Ishikawa (cell line): Measurements from ENCODE around the gene FKBP7.
A peak's percentile ranks its signal among the peaks of the same experiment; 100 is the strongest.

ENCODE experiments used
- CEBPB ChIP-seq: IDR thresholded peaks from 2 replicates; pipeline ENCODE4 v1.6.1; 2012
- CREB1 ChIP-seq: IDR thresholded peaks from 2 replicates; pipeline ENCODE4 v1.6.1; 2012; ENCODE audit warnings: low read depth
- EGR1 ChIP-seq: IDR thresholded peaks from 2 replicates; pipeline ENCODE4 v1.6.1; 2012
- EP300 ChIP-seq: IDR thresholded peaks from 2 replicates; pipeline ENCODE4 v1.6.1; 2012; ENCODE audit warnings: borderline replicate concordance
- FOXM1 ChIP-seq: IDR thresholded peaks from 2 replicates; pipeline ENCODE4 v1.6.1; 2012; ENCODE audit warnings: low read depth, borderline replicate concordance
- RAD21 ChIP-seq: IDR thresholded peaks from 2 replicates; pipeline ENCODE4 v1.6.1; 2012; ENCODE audit warnings: low read depth
- TEAD4 ChIP-seq: IDR thresholded peaks from 2 replicates; pipeline ENCODE4 v1.6.1; 2012
- TF ChIP-seq, protein P1 (sequence below): IDR thresholded peaks from 2 replicates; pipeline ENCODE4 v1.6.1; 2012; ENCODE audit warnings: low read depth, mild to moderate bottlenecking
- TF ChIP-seq, protein P2 (sequence below): IDR thresholded peaks from 2 replicates; pipeline ENCODE4 v1.6.1; 2012

DNA sequence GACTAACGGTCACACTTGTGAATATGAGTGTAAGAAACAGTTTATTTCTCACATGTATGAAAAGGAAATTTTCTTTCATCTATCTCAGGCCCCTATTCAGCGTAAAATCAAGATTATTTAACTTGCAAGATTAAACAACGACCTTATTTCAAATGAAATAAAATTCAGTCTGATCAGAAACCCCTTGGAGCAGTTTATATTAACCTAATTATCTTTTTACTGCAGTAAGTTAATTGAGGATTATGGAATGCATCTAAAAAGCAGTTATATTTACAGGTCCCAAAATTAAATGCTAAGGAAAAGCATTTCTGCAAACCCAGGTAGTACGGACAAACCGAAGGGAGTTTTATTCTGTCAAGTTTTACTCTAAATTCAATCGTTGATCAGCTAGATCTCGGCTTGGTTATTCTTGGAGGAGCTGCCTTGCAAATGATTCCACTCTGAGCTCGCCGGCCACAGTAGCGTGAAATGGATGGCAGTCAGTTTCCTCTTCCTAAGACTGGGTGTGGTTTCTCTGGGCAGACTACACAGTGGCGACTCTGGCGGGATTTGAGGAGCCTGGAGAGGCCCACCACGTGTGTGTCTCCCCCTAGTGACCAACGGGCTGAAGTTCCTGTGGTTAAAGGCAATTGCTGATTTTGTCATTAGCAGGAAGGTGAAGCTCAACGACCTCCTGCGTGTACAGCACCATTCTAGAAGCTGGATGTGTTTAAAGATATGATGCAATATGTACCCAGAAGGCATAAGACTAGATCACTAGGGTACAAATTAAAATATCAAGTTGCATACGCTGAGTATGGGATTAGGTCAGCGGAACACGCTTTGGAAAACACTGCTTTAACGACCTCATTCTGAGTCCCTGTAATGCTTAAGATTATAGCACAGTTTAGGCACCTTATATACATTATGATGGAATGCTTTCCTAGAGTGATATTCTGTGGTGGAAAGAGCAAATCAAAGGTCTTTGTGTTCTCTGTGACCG, 63.8 kb downstream of the FKBP7 start:
- TF ChIP-seq RAD21 = peak; percentile 80
- TF ChIP-seq TEAD4 = no peak
- TF ChIP-seq CREB1 = no peak
- TF ChIP-seq EP300 = no peak
- no peak for TF ChIP-seq FOXM1
- TF ChIP-seq, protein P1, sequence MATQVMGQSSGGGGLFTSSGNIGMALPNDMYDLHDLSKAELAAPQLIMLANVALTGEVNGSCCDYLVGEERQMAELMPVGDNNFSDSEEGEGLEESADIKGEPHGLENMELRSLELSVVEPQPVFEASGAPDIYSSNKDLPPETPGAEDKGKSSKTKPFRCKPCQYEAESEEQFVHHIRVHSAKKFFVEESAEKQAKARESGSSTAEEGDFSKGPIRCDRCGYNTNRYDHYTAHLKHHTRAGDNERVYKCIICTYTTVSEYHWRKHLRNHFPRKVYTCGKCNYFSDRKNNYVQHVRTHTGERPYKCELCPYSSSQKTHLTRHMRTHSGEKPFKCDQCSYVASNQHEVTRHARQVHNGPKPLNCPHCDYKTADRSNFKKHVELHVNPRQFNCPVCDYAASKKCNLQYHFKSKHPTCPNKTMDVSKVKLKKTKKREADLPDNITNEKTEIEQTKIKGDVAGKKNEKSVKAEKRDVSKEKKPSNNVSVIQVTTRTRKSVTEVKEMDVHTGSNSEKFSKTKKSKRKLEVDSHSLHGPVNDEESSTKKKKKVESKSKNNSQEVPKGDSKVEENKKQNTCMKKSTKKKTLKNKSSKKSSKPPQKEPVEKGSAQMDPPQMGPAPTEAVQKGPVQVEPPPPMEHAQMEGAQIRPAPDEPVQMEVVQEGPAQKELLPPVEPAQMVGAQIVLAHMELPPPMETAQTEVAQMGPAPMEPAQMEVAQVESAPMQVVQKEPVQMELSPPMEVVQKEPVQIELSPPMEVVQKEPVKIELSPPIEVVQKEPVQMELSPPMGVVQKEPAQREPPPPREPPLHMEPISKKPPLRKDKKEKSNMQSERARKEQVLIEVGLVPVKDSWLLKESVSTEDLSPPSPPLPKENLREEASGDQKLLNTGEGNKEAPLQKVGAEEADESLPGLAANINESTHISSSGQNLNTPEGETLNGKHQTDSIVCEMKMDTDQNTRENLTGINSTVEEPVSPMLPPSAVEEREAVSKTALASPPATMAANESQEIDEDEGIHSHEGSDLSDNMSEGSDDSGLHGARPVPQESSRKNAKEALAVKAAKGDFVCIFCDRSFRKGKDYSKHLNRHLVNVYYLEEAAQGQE = no peak
- TF ChIP-seq, protein P2, sequence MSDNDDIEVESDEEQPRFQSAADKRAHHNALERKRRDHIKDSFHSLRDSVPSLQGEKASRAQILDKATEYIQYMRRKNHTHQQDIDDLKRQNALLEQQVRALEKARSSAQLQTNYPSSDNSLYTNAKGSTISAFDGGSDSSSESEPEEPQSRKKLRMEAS = peak; percentile 81
- no peak for TF ChIP-seq EGR1
- no peak for TF ChIP-seq CEBPB
